ENCODE data around the gene DGAT2.

The DGAT2 gene

GRCh38 chr11:75836417-75836816 lies 67.8 kb downstream of the DGAT2 start:
- DNase-seq: no peak

GRCh38 chr11:75839851-75840250 lies 71.3 kb downstream of the DGAT2 start:
- no peak for DNase-seq

GRCh38 chr11:75840522-75840921 lies 71.9 kb downstream of the DGAT2 start:
- no peak for DNase-seq

GRCh38 chr11:75841739-75842138 lies 73.2 kb downstream of the DGAT2 start:
- no peak for DNase-seq

GRCh38 chr11:75845324-75845723 lies 76.7 kb downstream of the DGAT2 start:
- no peak for DNase-seq

- no peak for DNase-seq
Measured at GRCh38 chr11:75849894-75850293, 81.3 kb downstream of the DGAT2 start.

GRCh38 chr11:75850787-75851186 lies 82.2 kb downstream of the DGAT2 start:
- no peak for DNase-seq

All from NCI-H82 (cell line).